Nucleus accumbens (tissue), 56 donors: ENCODE data around the gene ELFN2.

Experiments
- DNase-seq, 56 donors: peaks; one replicate each; lab custom pipeline; 2025; lab: John Stamatoyannopoulos, UW

Gene ELFN2

DNA sequence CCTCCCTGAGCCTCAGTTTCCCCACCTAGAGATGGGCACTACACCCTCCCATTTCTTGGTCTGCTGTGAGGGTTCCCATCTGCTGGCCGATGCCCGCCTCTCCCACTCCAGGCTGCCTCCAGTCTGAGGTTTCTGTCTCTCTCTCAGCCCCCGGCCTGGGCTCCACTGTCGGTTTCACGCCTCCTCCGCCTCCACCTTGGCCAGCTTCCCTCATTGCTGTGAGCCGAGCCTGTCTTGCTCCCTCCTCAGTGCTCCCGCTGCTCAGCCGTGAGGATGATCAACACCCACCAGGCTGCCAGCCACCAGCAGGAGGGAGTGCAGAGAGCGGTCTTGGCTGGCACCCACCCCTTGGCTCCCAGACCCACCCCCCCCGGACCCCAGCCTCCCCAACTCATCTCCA, 83.9 kb downstream of the ELFN2 start:
- peak in 2 of 56 donors; percentile 6 to 28 for DNase-seq

DNA sequence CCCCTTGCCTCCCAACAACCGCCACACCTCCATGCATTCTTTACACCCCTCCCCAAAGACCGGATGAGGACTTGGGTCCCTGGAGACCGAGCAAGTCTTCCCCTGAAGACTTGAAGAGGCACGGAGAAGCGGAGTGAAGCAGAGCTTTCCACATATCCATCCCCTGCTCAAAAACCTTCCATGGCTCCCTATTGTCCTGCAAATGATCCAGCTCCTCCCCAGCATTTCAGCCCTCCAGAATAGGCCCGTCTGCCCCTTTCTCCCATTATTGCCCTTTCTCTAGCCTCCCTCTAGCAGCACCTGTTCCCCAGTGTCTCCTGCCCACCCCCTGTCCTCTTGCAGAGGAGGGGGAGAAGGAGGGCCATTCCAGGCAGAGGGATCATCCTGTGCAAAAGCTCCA, 85.2 kb downstream of the ELFN2 start:
- DNase-seq: no peak

DNA sequence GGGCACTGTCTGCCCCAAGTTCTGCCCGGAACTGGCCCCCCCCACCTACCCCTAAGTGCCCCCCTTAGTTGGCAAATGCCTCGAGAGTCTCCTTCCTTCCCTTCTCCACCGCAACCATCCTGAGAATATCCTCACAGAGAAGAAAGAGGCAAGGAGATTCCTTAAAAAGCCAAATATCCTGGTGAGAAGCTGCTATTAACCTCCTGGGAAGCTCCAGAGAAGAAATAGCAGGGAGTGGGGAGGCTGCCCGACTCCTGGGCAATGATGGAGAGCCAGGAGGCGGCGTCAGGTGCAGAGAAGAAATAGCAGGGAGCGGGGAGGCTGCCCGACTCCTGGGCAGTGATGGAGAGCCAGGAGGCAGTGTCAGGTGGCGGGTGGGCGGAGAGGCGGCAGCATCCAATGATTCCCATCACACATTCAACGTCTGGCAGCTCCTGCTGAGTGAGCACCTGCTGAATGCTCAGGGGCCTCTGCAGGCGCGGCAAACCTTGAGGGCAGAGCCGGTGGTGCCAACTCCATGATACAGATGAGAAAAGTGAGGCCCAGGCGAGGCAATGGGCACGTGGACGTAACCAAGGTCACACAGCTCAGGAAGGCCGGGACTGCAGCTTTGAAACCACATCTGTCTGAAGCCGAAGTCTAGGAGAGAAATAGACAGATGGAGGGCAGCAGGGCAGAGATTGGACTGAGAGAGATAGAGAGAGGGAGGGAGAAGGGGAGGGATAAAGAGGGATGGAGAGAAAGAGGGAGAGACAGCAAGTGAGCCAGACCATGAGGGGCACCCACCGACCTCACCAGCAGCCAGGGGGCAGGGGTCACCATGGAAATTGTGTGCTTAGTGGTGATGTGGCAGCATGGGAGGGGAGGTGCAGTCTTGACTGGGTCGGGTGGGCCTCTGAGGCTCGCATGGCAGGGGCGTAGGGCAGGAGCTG, 86.7 kb downstream of the ELFN2 start:
- no peak for DNase-seq

GRCh38 chr22:37338539-37339246, 88.6 kb downstream of the ELFN2 start:
- DNase-seq: no peak

- DNase-seq: no peak
These were observed 89.9 kb downstream of the ELFN2 start for GRCh38 chr22:37337204-37337943.

DNA sequence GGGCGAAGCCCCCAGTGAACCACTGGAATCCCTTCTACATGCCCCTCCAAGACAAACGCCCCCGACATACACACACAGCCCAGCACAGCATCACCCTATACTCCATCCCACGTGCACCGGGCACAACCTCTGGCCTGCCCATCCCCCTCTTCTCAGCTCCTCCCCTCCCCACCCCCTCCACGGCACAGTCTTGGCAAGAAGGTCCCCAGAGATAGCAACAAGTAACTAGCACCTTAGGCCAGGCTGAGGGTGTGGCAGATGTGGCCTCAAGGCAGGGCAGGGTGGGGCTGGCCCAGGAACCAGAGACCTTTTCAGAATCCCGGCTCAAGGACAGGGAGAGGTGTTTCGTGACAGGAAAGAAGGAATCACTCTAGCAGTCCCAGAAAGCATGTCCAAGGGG, 90.7 kb downstream of the ELFN2 start:
- no peak for DNase-seq

DNA sequence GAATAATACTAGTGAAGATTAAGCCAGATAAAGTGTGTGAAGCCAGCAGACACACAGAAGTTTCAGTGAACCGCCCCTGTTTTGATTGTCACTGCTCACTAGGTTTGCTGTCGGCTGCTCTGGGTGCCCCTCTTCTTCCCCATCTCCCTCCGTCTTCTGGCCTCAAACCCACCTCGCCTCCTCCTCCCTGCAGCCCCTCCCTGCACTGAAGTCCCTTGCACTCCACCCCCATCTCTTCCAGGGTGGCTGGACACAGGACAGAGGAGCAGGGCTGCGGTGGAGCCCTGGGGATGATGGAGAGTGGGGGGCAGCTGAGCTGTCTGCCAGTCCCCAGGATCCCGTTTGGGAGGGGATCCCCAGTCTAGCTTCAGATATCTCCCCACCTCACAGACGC, 91.5 kb downstream of the ELFN2 start:
- no peak for DNase-seq

- DNase-seq: peak in 1 of 56 donors; percentile 41
These were observed 92.1 kb downstream of the ELFN2 start for GRCh38 chr22:37334859-37335805.

DNA sequence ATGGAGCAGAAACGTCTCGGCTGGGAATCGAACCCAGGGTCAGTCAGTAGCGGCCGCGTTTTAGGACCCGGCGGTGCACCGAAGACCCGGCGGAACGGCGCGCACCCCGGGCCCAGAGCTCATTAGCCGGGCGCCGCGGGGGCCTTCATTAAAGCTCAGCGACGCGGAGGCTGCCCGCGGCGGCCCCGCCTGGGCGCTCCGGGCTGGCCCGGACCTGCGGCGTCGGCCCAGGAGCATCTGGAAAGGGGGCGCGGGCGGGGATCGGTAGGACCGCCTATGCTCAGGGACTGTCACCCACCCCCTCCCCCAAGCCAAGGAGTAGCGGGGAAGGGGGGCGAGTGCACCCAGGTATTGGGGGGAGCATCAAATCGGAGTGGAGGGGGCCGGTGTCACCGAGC, 92.8 kb downstream of the ELFN2 start:
- no peak for DNase-seq

GRCh38 chr22:37333724-37334460, 93.4 kb downstream of the ELFN2 start:
- DNase-seq: no peak

DNA sequence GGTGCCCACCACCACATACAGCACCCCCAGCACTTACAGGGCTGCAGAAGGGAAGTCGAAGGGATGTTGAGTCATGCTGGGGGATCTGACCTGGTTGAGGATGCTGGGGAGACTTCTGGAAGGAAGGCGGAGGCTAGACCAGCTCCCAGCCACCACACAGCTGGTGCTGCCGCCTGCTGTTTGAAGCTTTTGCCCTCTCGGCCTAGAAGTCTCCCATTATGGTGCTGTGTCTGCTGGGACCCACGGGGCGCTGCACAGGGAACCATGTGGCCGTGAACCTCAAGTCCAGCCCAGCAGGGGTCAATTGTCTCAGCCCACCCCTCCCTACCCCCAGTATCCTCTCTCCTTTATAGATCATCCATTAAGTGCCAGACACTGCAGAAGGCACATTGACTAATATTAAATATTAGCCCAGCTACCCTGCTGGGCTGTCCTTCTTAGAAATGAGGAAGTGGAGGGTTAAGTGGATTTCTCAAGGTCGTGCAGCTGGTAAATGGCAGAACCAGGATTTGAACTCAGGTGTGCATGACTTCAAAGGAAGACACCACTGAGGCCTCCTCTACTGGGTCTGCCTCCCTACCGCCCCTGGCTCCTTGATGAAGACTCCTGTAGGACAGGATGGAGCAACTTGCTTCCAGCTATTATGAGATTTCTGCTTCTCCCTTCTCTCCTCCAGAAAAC, 95.3 kb downstream of the ELFN2 start:
- DNase-seq: no peak

DNA sequence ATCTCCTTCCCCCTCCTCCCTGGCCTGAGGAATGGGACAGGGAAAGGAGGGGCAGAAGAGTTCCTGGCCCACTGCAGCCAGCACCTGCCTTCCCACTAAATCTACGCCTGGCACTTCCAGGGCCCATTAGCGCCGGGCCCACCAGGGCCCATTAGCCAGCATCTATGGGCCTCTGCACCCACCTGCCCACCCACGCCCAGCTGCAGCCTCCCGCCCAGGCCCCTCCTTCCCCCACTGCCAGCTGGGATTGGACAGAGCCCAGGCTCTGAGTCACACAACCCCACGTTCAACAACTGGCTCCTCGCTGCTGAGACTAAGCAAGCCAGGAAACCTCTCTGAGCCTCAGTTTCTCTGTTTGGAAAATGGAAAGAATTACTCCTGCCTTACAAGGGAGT, 96.2 kb downstream of the ELFN2 start:
- peak in 5 of 56 donors; percentile 2 to 31 (median 14) for DNase-seq

DNA sequence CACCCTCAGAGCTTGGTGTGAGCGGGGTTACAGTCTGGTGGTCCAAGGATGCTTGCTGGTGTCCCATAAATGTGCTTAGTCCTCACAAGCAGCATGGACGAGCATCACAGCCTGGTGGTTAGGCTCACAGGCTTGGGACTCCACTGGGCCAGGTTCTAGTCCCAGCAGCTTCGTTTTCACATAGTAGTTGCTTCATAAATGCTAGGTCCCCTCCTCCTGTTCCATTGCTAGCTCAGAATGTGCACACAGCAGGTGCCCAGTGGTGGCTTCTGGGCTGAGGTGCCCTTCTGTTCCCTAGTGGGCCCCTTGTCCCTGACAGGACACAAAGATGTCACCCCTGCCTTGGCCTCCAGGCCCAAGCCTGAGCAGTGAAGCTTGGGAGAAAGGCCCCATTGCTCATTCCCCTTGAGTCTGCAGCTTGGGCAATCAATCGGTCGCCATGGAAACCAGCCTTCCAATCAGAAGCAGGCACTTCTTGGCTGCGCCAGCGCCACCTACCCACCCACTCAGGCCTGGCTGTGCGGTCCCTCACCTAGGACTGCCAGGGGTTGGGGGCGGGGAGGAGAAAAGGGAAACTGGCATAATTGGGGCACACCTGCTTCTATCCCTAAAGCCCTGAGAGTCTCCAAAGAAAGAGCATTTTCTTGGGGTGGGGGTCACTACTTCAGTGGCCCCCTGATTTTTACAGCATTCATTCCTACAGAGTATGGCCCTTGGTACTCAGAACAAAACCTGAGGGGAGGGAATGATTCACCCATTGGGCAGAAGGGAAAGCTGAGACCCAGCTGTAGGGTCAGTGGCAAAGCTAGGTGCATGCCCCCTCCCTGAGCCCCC, 96.9 kb downstream of the ELFN2 start:
- DNase-seq: peak in 47 of 56 donors; percentile 5 to 85 (median 47)

DNA sequence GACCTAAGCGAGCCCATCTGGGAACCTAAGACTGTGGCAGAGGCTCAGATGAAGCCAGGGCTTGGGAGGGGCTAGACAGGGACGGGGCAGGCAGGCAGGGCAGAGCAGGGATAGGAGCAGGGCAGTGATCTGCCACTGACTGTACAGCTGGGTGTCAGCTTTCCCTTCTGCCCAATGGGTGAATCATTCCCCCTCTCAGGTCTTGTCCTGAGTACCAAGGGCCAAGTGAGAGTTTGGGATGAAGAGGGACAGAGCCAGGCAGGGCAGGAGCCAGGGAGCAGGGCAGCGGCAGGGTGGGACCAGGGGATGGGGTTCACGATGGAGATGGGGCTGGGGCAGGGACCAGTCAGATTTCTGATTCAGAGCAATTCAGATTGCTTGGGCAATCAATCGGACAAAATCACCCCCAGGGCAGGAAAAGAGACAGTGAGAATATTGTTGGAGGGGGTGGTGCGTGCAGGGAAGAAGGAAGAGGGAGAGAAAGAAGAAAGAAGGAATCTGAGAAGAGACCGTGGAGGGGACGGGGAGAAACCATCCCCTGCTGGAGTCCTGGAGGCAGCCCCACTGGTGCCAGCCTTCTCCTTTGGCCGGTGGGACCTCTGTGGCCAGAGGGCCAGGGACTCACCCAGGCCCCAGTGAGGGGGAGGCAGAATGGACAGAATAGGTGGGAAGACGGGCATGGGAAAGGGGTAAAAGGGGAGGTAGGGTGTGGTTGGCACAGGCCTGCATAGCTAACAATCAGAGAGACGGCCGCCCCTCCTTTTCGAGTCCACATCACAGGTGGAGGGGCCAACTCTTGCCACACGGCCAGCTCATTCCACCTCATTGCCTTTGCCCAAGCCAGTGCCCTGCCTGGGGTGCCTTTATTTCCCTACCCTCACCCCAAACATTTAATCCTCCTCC, 97.8 kb downstream of the ELFN2 start:
- peak in 4 of 56 donors; percentile 8 to 23 (median 18) for DNase-seq

DNA sequence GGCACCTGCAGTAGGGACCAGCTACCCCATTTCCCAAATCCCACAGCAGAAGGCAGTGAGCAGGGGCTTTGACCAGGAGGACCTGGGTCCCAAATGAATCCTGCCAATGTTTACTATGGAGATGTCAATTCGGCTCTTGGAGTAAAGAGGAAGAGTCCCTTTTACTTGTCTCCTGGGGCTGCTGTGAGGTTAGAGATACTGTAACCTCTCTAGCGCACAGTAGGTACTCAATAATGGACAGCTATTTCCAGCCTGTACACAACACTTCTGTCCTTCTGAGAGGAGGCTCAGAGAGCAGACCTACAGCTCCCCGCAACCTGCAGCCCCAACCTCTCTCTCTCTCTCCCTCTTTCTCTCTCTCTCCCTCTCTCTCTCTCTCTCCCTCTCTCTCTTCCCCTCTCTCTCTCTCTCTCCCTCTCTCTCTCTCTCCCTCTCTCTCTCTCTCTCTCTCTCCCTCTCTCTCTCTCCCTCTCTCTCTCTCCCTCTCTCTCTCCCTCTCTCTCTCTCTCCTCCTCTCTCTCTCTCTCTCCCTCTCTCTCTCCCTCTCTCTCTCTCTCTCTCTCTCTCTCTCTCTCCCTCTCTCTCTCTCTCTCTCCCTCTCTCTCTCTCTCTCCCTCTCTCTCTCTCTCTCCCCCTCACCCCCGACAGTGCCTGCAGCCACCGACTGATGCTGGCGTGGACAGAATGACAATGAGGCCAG, 98.6 kb downstream of the ELFN2 start:
- DNase-seq: peak in 5 of 56 donors; percentile 3 to 58 (median 26)

- no peak for DNase-seq
These were observed 99.3 kb downstream of the ELFN2 start for GRCh38 chr22:37328017-37328416.
